AG09319 (cell line): ENCODE measurements around the gene PTPRT.

Experiments
- DNase-seq: peaks from one replicate; pipeline ENCODE4 v3.0.0-alpha.2; 2010; ENCODE audit warnings: low read depth; ENCODE audit errors: extremely low read depth
- TF ChIP-seq, protein P1 (sequence below): IDR thresholded peaks from 2 replicates; pipeline ENCODE4 v1.5.1; 2011; ENCODE audit warnings: low read depth, mild to moderate bottlenecking, inconsistent platforms, low read length, moderate library complexity

Gene PTPRT

DNA sequence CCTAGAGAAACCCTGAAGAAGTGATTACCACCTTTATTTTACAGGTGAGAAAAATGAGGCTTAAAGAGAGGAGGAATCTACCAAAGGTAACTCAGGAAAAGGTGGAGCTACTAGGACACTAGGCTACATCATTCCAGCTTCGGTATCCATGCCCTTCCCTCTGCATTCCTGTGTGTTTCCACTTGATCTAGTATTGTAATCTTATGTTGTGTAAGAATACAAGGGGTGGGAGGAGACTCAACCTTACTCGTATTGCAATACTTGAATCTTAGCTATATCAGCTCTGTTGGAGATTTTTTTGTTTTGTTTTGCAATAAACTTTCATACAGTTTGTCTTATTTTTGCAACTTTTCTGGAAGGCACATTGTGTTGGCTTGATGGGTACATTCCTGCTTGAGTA, 742.4 kb downstream of the PTPRT start:
- TF ChIP-seq, protein P1, sequence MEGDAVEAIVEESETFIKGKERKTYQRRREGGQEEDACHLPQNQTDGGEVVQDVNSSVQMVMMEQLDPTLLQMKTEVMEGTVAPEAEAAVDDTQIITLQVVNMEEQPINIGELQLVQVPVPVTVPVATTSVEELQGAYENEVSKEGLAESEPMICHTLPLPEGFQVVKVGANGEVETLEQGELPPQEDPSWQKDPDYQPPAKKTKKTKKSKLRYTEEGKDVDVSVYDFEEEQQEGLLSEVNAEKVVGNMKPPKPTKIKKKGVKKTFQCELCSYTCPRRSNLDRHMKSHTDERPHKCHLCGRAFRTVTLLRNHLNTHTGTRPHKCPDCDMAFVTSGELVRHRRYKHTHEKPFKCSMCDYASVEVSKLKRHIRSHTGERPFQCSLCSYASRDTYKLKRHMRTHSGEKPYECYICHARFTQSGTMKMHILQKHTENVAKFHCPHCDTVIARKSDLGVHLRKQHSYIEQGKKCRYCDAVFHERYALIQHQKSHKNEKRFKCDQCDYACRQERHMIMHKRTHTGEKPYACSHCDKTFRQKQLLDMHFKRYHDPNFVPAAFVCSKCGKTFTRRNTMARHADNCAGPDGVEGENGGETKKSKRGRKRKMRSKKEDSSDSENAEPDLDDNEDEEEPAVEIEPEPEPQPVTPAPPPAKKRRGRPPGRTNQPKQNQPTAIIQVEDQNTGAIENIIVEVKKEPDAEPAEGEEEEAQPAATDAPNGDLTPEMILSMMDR: no peak
- DNase-seq: no peak

DNA sequence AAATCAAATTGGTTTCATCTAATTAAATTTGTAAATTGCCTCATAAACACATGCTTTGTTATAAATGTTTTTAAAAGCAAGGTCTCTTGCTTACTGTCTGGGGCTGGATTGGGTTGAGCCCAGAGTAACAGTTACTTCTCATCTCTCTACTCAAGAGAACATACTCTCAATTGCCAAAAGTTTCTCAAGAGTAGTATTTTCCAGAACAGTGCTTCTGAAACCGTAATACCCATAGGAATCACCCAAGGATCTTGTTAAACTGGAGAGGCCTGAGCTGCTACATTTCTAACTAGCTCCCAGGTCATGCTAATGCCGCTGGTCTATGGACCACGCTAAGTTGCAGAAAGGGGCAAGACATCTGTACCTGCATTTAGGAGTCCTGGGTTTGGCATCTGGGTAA, 744.9 kb downstream of the PTPRT start:
- no peak for DNase-seq
- TF ChIP-seq, protein P1: no peak

DNA sequence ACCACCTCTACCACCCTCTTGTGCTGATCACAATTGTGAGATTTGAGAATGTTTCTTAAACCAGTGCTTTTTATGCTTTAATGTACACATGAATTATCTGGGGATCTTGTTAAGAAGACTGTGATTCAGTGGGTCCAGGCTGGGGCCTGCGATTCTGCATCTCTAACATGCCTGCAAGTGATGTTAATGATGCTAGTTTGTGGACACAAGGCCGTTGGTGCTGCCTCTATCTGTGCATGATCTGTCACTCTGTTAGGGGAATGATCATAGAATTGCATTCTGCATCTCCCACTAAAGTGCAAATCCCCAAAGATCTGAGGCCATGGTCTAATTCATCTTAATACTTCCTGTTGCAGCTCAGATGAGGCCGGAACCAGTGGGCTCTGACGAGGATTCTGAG, 746.5 kb downstream of the PTPRT start:
- TF ChIP-seq, protein P1: no peak
- no peak for DNase-seq

DNA sequence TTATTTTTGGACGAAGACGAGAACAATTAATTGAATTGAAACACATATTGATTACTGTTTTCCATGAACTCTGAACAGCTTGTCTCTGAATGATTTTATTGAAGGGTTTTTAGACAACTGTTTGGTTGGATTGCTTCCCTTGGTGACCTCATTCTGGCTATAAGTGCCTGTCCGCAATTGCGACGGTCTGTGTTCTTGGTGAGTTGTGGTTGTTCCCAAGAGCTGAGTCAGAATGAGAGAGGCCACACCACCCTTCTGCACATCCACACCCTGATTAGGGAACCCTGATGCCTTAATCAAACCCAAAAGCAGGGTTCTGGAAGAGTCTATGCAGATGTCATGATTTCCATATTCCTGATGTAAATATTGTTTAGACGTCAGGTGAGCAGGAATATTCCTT, 747.0 kb downstream of the PTPRT start:
- TF ChIP-seq, protein P1: no peak
- no peak for DNase-seq

DNA sequence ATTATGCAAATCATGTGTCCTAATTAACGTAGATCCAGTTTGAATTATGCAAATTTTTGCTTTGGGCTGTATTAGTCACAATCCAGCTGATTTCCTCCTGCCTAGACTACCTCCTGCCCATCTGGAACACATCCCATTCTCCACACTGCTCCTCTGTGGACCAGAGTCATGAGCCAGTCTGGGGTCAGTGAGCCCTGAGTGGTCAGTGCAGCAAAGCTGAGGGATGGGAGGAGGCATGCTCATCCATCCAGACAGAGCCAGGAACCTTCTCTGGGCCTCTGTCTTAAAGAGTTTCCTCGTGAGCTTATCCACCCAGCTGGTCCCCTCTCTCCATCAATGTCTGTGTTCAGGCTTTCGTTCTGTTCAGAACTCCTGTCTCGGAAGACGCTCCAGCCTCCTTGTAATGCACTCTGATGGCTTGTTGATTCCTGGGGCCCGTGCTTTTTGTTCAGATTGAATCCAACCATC, 747.8 kb downstream of the PTPRT start:
- DNase-seq: no peak
- TF ChIP-seq, protein P1: no peak

DNA sequence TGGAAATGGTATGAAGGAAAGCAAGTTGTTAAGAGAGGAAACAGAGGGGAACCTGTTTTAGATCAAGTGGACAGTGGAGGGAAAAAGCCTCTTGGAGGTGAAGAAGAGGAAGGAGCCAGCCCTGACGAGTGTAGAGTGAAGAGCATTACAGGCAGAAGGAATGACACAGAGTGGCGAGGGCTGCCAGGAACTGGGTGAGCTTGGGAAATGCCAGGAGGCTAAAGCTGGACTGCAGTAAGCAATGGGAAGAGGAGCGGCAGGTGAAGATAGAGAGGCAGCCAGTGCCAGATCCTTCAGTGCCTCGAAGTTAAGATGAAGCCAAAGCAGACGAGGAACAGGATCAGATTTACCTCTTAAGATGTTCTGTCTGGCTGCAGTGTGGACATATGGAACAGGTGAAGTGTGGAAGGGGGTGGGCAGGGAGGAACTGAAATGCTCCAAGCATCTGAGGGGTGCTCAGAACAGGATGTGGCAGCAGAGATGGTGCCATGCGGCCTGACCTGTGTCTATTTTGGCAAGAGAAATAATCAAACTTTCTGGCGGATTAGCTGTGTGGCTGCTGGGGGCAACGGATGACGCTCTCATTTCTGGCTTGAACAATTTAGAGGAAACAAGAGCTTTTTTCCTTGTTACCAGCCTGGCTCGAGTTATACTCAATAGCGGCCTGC, 748.4 kb downstream of the PTPRT start:
- TF ChIP-seq, protein P1: no peak
- no peak for DNase-seq

DNA sequence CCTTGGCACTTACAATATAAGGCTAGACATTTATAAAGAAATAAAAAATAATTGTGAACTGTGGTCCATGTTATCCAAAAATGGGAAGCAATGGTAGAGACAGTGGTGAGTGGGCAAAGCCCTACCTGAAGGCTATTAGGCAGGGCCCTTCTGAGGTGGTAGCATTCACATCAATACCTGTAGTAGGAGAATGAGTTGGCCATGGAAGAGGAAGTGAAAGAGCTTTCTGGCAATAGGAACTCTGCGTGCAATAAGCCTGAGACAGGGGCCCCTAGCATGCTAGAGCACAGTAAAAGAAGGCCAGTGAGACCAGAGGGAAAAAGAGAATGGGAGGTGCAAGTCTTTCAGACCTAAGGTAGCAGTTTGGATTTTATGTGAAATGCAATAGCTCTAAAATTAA, 754.5 kb downstream of the PTPRT start:
- no peak for DNase-seq
- TF ChIP-seq, protein P1: no peak
